ENCODE measurements around the gene SCARB1. TPM values are rescaled to one million over a fixed set of nuclear protein-coding genes. Genes with fewer than 3 reads are reported as not detected.

The SCARB1 gene
- total and polyA plus RNA-seq, 2 of the 13 experiments (the other 11 are each of a cell fraction or from before 2014, with no cell fraction given) = 63.4 to 160 TPM

DNA sequence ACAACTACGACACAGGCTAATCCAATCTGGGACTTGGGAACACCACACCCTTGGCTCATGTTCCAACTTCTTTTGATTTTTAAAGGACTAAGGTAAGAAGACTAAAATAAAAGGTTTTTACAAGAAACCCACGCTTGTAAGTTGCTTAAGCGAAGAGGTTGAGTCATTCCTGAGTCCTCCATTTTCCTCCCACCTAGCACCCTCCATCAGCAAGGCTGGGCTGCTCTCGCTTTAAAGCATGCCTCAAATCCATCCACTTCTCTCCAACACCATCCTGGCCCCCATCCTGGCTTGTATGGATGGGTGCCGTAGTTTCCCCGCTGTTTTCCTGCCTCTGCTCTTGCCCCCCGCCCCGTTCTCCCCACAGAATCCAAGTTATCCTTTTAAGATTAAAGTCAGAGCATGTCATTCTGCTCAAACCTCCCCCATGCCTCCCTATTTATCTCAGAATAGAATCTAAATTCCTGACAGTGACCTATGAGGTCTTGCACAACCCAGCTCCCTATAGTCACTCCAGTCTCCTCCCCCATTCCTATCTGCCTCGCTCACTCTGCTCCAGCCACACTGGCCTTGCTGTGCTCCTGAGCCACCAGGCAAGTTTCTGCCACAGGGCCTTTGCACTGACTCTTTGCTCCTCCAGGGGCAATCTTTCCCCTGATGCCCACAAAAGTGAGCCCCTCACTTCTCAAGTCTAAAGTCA, 34.5 kb downstream of the SCARB1 start (continued):
- TF ChIP-seq ZNF546 (CRISPR knock-in tag; conservative IDR thresholded peaks at IDR 0.05) (no peak), IRF2 (CRISPR knock-in tag; IDR thresholded peaks at IDR 0.05) (peak; percentile 40; the same call in 1 of the 2 replicates), BCLAF1 (IDR thresholded peaks at IDR 0.05) (no peak), TSC22D2 (CRISPR knock-in tag; IDR thresholded peaks at IDR 0.05; ENCODE audit: borderline replicate concordance) (no peak), KDM5B (CRISPR knock-in tag; IDR thresholded peaks at IDR 0.05; ENCODE audit: borderline replicate concordance) (0 out of 2 replicates have a peak, but pooled peaks have one; percentile 38), ZNF562 (CRISPR knock-in tag; IDR thresholded peaks at IDR 0.05; ENCODE audit: borderline replicate concordance) (no peak), CEBPB (IDR thresholded peaks at IDR 0.05; ENCODE audit: borderline replicate concordance, low read depth, low read length) (peak; percentile 98), FOXA1 (IDR thresholded peaks at IDR 0.05) (no peak), FOXA1 (CRISPR knock-in tag; IDR thresholded peaks at IDR 0.05) (no peak), ZBTB42 (CRISPR knock-in tag; IDR thresholded peaks at IDR 0.05) (no peak), ZBED4 (CRISPR knock-in tag; IDR thresholded peaks at IDR 0.05; ENCODE audit: borderline replicate concordance) (no peak), ZNF101 (CRISPR knock-in tag; IDR thresholded peaks at IDR 0.05; ENCODE audit: borderline replicate concordance, low read depth) (no peak), ZXDC (CRISPR knock-in tag; IDR thresholded peaks at IDR 0.05) (no peak)
- TF ChIP-seq, protein P1, sequence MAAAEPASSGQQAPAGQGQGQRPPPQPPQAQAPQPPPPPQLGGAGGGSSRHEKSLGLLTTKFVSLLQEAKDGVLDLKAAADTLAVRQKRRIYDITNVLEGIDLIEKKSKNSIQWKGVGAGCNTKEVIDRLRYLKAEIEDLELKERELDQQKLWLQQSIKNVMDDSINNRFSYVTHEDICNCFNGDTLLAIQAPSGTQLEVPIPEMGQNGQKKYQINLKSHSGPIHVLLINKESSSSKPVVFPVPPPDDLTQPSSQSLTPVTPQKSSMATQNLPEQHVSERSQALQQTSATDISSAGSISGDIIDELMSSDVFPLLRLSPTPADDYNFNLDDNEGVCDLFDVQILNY (CRISPR knock-in tag; conservative IDR thresholded peaks at IDR 0.05) = no peak
- TF ChIP-seq, protein P2, sequence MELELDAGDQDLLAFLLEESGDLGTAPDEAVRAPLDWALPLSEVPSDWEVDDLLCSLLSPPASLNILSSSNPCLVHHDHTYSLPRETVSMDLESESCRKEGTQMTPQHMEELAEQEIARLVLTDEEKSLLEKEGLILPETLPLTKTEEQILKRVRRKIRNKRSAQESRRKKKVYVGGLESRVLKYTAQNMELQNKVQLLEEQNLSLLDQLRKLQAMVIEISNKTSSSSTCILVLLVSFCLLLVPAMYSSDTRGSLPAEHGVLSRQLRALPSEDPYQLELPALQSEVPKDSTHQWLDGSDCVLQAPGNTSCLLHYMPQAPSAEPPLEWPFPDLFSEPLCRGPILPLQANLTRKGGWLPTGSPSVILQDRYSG (CRISPR knock-in tag; IDR thresholded peaks at IDR 0.05) = no peak
- TF ChIP-seq, protein P3, sequence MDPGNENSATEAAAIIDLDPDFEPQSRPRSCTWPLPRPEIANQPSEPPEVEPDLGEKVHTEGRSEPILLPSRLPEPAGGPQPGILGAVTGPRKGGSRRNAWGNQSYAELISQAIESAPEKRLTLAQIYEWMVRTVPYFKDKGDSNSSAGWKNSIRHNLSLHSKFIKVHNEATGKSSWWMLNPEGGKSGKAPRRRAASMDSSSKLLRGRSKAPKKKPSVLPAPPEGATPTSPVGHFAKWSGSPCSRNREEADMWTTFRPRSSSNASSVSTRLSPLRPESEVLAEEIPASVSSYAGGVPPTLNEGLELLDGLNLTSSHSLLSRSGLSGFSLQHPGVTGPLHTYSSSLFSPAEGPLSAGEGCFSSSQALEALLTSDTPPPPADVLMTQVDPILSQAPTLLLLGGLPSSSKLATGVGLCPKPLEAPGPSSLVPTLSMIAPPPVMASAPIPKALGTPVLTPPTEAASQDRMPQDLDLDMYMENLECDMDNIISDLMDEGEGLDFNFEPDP (CRISPR knock-in tag; conservative IDR thresholded peaks at IDR 0.05) = no peak
